K562 (cell line): ENCODE measurements around the gene TANC1. TPM values are rescaled to one million over a fixed set of nuclear protein-coding genes. Genes with fewer than 3 reads are reported as not detected.
A peak's percentile ranks its signal among the peaks of the same experiment; 100 is the strongest.

Source experiments
- ATAC-seq: fragments of 200-7000 bp; cut with Tn5 transposase; 3 replicates; pipeline ENCODE4 v1.9.1; 2020; ENCODE audit warnings: moderate library complexity
- BruUV-seq: library from RNA; stranded (reverse); fragments of 400-500 nt; replicated peaks from 2 replicates; lab custom pipeline; 2021; lab: Mats Ljungman, UMichigan
- CTCF ChIA-PET: fragments of 300-600 bp; formaldehyde crosslinking; extraction: SDS; loops from one replicate; lab custom pipeline; 2021; ENCODE audit warnings: low intra/inter-chr PET ratio; lab: Yijun Ruan, JAX
- POLR2A ChIA-PET: fragments of 300-600, 350-650 bp; sonication (Branson Sonifier 250); formaldehyde crosslinking; extraction: SDS; loops from one replicate; lab custom pipeline; 2021; ENCODE audit warnings: antibody characterized with exemption, inconsistent platforms; lab: Yijun Ruan, JAX
- DNase-seq, 4 experiments: peaks; one replicate each; pipeline versions ENCODE4 v3.0.0 to v3.0.0-alpha.2; 2011 to 2018; ENCODE audit warnings: low spot score in 3 of 4, mixed read lengths in 3 of 4; ENCODE audit errors: extremely low read depth in 1 of 4
- FAIRE-seq: peaks from 2 replicates; lab custom pipeline; 2011; peaks lifted over from hg19 to GRCh38; lab: Jason Lieb, UNC
- H2AFZ ChIP-seq: 2 replicates; pipeline ENCODE4 v1.6.0; 2011; ENCODE audit warnings: low read depth, low read length, control low read depth, inconsistent platforms
- H3K27ac ChIP-seq: fragments of 200-600 bp; 3 replicates; pipeline ENCODE4 v1.8.0; 2011; ENCODE audit warnings: low read depth, mild to moderate bottlenecking, control low read depth, inconsistent platforms, low read length, moderate library complexity, mixed read lengths; ENCODE audit errors: extremely low read depth
- H3K27me3 ChIP-seq, 2 experiments: fragments of 300-600 bp in 1 of 2; 2 replicates in 1 of 2; 3 replicates in 1 of 2; pipeline versions ENCODE4 v1.6.0 to v1.8.0; 2011; ENCODE audit warnings: inconsistent platforms in 2 of 2, low read length in 2 of 2, mild to moderate bottlenecking in 1 of 2, mixed read lengths in 1 of 2, moderate library complexity in 1 of 2; ENCODE audit not compliant: control insufficient read depth in 2 of 2, insufficient read depth in 2 of 2
- H3K36me3 ChIP-seq: fragments of 300-600 bp; 3 replicates; pipeline ENCODE4 v1.8.0; 2011; ENCODE audit warnings: mild to moderate bottlenecking, low read length, inconsistent platforms; ENCODE audit not compliant: control insufficient read depth, insufficient read depth
- H3K4me1 ChIP-seq, 2 experiments: fragments of 200-600 bp in 1 of 2; replicated peaks in 1 of 2; 2 replicates in 1 of 2; 3 replicates in 1 of 2; pipeline versions ENCODE4 v1.5.1 to v1.8.0; 2011; ENCODE audit warnings: inconsistent platforms in 2 of 2, low read length in 2 of 2, mild to moderate bottlenecking in 1 of 2, mixed read lengths in 1 of 2, moderate library complexity in 1 of 2; ENCODE audit not compliant: control insufficient read depth in 2 of 2, insufficient read depth in 2 of 2
- H3K4me2 ChIP-seq: 2 replicates; pipeline ENCODE4 v1.6.1; 2011; ENCODE audit warnings: low read length, control low read depth, inconsistent platforms, mixed read lengths; ENCODE audit not compliant: insufficient read depth
- H3K4me3 ChIP-seq: fragments of 200-600 bp; sonication (generic), shearing (Covaris generic); 2 replicates; pipeline ENCODE4 v1.5.1; 2016; ENCODE audit warnings: control low read depth, inconsistent platforms
- H3K79me2 ChIP-seq: fragments of 200-600 bp; 3 replicates; pipeline ENCODE4 v1.8.0; 2011; ENCODE audit warnings: low read length, inconsistent platforms; ENCODE audit not compliant: control insufficient read depth, insufficient read depth
- H3K9ac ChIP-seq, 2 experiments: 2 replicates each; pipeline versions ENCODE4 v1.6.0 to v1.6.1; 2011; ENCODE audit warnings: low read depth in 2 of 2, low read length in 2 of 2, control low read depth in 1 of 2, inconsistent platforms in 1 of 2, mild to moderate bottlenecking in 1 of 2, mixed read lengths in 1 of 2; ENCODE audit not compliant: insufficient read depth in 1 of 2
- H3K9me1 ChIP-seq: one replicate; pipeline ENCODE4 v1.6.0; 2011; ENCODE audit warnings: inconsistent platforms, mild to moderate bottlenecking, low read length, moderate library complexity; ENCODE audit not compliant: control insufficient read depth, insufficient read depth
- H3K9me3 ChIP-seq: replicated peaks from 2 replicates; pipeline ENCODE4 v1.5.1; 2011; ENCODE audit warnings: low read depth, low read length, inconsistent platforms; ENCODE audit not compliant: control insufficient read depth, insufficient read depth
- H4K20me1 ChIP-seq: replicated peaks from 2 replicates; pipeline ENCODE4 v1.6.1; 2011; ENCODE audit warnings: low read length, inconsistent platforms, mixed read lengths; ENCODE audit not compliant: control insufficient read depth, insufficient read depth
- ARID1B ChIP-seq: fragments of 450-650 bp; IDR thresholded peaks from 2 replicates; pipeline ENCODE4 v1.6.1; 2016; ENCODE audit warnings: antibody characterized with exemption, mild to moderate bottlenecking, inconsistent platforms
- BCL6 ChIP-seq: fragments of 250-450 bp; sonication (Bioruptor Pico); IDR thresholded peaks from 2 replicates; pipeline ENCODE4 v1.4.0; 2020
- BHLHE40 ChIP-seq: IDR thresholded peaks from 2 replicates; pipeline ENCODE4 v1.6.1; 2011; ENCODE audit warnings: low read length, improper control_type of control experiment
- CHCHD3 ChIP-seq: fragments of 250-450 bp; sonication (Bioruptor Pico); IDR thresholded peaks from 2 replicates; pipeline ENCODE4 v2.1.2; 2022; ENCODE audit warnings: mild to moderate bottlenecking
- DPF2 ChIP-seq: fragments of 450-650 bp; IDR thresholded peaks from 2 replicates; pipeline ENCODE4 v1.6.1; 2016
- EGR1 ChIP-seq: fragments of 450-650 bp; conservative IDR thresholded peaks from 2 replicates; pipeline ENCODE4 v1.6.1; 2017; ENCODE audit warnings: mild to moderate bottlenecking
- EP300 ChIP-seq: IDR thresholded peaks from 2 replicates; pipeline ENCODE4 v1.6.1; 2012; ENCODE audit warnings: low read length, improper control_type of control experiment
- FOXK1 ChIP-seq: sonication (generic); formaldehyde crosslinking; IDR thresholded peaks from 2 replicates; pipeline ENCODE4 v1.8.0; 2022; ENCODE audit warnings: missing genetic modification reagents, mild to moderate bottlenecking, borderline replicate concordance
- JUND ChIP-seq, 2 experiments: IDR thresholded peaks; 2 replicates in 1 of 2; 3 replicates in 1 of 2; pipeline ENCODE4 v1.6.1; 2011; ENCODE audit warnings: borderline replicate concordance in 2 of 2, low read depth in 2 of 2, low read length in 2 of 2, improper control_type of control experiment in 1 of 2, missing biosample characterization in 1 of 2, missing genetic modification characterization in 1 of 2, missing genetic modification reagents in 1 of 2
- KDM1A ChIP-seq, 2 experiments: fragments of 450-650 bp; IDR thresholded peaks; 2 replicates each; pipeline ENCODE4 v1.6.1; 2016; ENCODE audit warnings: mild to moderate bottlenecking in 2 of 2
- L3MBTL2 ChIP-seq: fragments of 450-650 bp; IDR thresholded peaks from 2 replicates; pipeline ENCODE4 v1.6.1; 2016; ENCODE audit warnings: mild to moderate bottlenecking, moderate library complexity
- NFE2 ChIP-seq: IDR thresholded peaks from 2 replicates; pipeline ENCODE4 v1.6.1; 2014; ENCODE audit warnings: antibody characterized with exemption, low read depth
- NFE2L1 ChIP-seq: fragments of 450-650 bp; IDR thresholded peaks from 2 replicates; pipeline ENCODE4 v1.6.1; 2016; ENCODE audit warnings: missing genetic modification characterization, low read depth, mild to moderate bottlenecking, missing compliant biosample characterization, moderate library complexity, borderline replicate concordance
- POLR2A ChIP-seq: fragments of 450-650 bp; conservative IDR thresholded peaks from 2 replicates; pipeline ENCODE4 v1.6.1; 2016
- PTTG1 ChIP-seq: fragments of 450-650 bp; IDR thresholded peaks from 2 replicates; pipeline ENCODE4 v1.6.1; 2016; ENCODE audit warnings: low read depth, mild to moderate bottlenecking, missing genetic modification characterization, missing compliant biosample characterization
- ZNF316 ChIP-seq: fragments of 450-650 bp; IDR thresholded peaks from 2 replicates; pipeline ENCODE4 v1.6.1; 2016
- WGBS: fragments of 100-300 bp; shearing (Covaris generic); methylation state at CpG from one replicate; pipeline ENCODE4 v1.1.6; 2016; ENCODE audit warnings: low coverage, mixed read lengths; ENCODE audit not compliant: insufficient coverage; ENCODE audit errors: missing lambda C conversion rate; 5-methylcytosine and 5-hydroxymethylcytosine counted together
- in situ Hi-C: fragments of 300-500 bp; cut with MboI; formaldehyde crosslinking; loops from 4 replicates; pipeline ENCODE4 v1.15.0; 2018; ENCODE audit warnings: inconsistent platforms, mixed read lengths
- intact Hi-C: fragments of 100-400 bp; cut with micrococcal nuclease; formaldehyde crosslinking; loops from 2 replicates; pipeline ENCODE4 v1.14.2; 2022
- polyA plus RNA-seq, 8 experiments: library from polyadenylated mRNA; depleted of rRNA in 4 of 8; stranded (reverse) in 5 of 8; unstranded in 3 of 8; fragments of >200 nt; fragmentation: Nextera tagmentation in 2 of 8; fragmentation: Illumina TruSeq in 1 of 8; extraction: Ambion mirVana in 2 of 8; extraction: Trizol in 1 of 8; gene quantifications; 2 replicates each; pipeline versions ENCODE4 v1.2.1 to v1.2.3, GENCODE V29; 2011 to 2014; ENCODE audit warnings: inconsistent platforms in 1 of 8, missing spikeins in 1 of 8
- total RNA-seq, 7 experiments: library from RNA; depleted of rRNA in 6 of 7; stranded (reverse); fragments of >200 nt in 6 of 7; fragmentation: Illumina TruSeq in 2 of 7; extraction: Trizol in 2 of 7; gene quantifications; 2 replicates each; pipeline versions ENCODE4 v1.2.1 to v1.2.3, GENCODE V29; 2011 to 2021; ENCODE audit warnings: low replicate concordance in 1 of 7

TANC1 gene
- total and polyA plus RNA-seq, 9 of the 15 experiments (the other 6 are each of a cell fraction or from before 2014, with no cell fraction given) = under 0.01 to 0.20 (median 0.07) TPM; not detected in 1

DNA sequence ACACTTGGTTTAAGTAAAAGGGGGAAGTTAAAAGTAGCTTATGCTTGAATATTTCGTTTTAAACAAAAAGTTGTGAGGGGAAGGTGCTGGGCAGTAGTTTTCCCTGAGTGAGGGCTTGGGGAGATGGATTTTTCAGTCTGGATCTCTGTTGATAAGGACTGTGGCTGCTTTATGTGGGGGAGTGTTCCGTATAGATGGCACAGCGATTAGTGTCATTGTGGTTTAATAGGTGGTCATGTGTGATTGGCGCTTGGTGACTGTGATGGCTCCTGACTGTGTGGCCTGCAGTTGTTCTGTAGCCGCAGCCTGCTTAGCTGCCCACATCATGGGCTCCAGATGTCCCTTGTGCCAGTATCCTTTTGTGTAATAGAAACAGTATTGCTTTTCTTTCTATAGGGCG is 161.9 kb downstream of the TANC1 start (continued):
- TF ChIP-seq CHCHD3 (CRISPR knock-in tag) = no peak
- TF ChIP-seq, all 486 proteins: peak for 101

DNA sequence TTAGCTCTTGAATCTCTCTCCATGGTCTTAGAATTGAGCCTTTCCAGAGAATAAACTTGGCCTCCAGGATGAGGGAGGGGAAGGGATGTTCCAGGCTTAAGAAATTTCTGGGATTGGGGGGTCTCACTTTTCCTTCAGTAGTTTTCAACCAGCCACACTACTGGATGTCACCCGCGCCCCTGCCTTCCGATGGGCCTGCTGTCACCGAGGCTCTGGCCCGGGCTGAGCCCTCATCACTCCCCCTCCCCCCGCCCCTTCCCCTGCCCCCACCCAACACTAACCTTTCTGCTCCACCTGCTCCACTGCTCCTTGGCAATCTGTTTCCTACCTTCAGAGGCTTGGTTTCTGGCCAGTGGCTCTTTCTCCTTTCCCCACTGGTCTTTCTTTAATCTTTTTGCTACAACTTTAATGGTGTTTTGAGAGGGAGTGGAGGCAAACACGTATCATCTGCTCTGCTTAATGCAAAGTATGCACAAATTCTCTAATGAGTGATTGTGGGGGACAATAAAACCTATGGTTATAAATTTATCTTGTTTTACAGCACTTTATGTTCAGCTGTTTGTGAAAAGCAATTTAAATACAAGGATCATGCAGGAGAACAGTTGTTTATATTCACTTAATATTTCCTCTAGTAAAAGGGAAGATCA is 162.9 kb downstream of the TANC1 start:
- FAIRE-seq = no peak

DNA sequence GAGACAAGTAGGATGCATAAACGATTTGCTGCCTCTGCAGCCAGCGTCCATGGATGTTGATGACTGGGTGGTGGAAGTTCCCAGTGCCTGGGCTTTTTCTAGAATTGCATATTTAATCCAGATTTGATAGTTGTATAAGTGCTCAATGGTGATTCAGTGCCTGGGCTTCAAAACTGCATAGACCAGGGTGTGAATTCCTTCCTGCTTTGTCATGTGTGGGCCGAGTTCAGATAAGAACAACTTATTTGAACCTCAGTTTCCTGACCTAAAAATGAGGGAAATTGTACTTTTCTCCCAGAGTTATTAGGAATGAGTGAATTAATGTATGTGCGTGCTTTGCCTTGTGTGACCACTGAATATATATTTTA is 163.5 kb downstream of the TANC1 start:
- no peak for ATAC-seq
- Histone ChIP-seq H3K9ac (no peak overlapping the region), H3K79me2 (no peaks in the 10 kb centered on the region), H3K36me3 (no peaks in the 10 kb centered on the region), H3K4me2 (no peak overlapping the region), H4K20me1 (no peaks in the 10 kb centered on the region), H3K4me3 (no peak overlapping the region), H3K9me3 (no peaks in the 10 kb centered on the region), H2AFZ (no peak overlapping the region), H3K27ac (no peak overlapping the region), H3K9me1 (no peaks in the 10 kb centered on the region), H3K27me3 (no peaks in the 10 kb centered on the region), H3K4me1 (peaks cover 18 to 41% of the 10 kb centered on the region in 2 experiments)
- intact Hi-C loops = no loop called here
- FAIRE-seq = no peak
- ChIA-PET CTCF (no interaction called here), POLR2A (no interaction called here)
- in situ Hi-C loops = no loop called here
- no TSS peak for BruUV-seq
- WGBS = 39% methylated on average over 4 of the region's 4 CpGs
- no peak for DNase-seq
- TF ChIP-seq L3MBTL2 = peak; percentile 88
- peak in 1 of 2 experiments; percentile 34; a peak in 1 of 4 replicates for TF ChIP-seq KDM1A (IDR thresholded peaks at IDR 0.05)
- TF ChIP-seq JUND (IDR thresholded peaks at IDR 0.05; ENCODE audit: borderline replicate concordance, low read depth, low read length) = peak; percentile 57; the same call in 1 of the 2 replicates
- TF ChIP-seq JUND (tag; IDR thresholded peaks at IDR 0.05; ENCODE audit: borderline replicate concordance, low read depth, low read length) = peak; percentile 28; the same call in 1 of the 3 replicates
- no peak for TF ChIP-seq POLR2A
- peak; percentile 61 for TF ChIP-seq EGR1
- TF ChIP-seq NFE2L1 = no peak
- TF ChIP-seq NFE2 = peak; percentile 38; the same call in 1 of the 2 replicates
- 0 out of 2 replicates have a peak, but pooled peaks have one; percentile 28 for TF ChIP-seq ARID1B
- TF ChIP-seq DPF2 = peak; percentile 30; the same call in 1 of the 2 replicates
- no peak for TF ChIP-seq BCL6 (CRISPR knock-in tag)
- TF ChIP-seq EP300 = 0 out of 2 replicates have a peak, but pooled peaks have one; percentile 25
- TF ChIP-seq FOXK1 (CRISPR knock-in tag) = no peak
- peak; percentile 5; the same call in 1 of the 2 replicates for TF ChIP-seq BHLHE40

More for the DNA sequence above, 162.9 kb downstream of the TANC1 start:
- no TSS peak for BruUV-seq
- no peak overlapping the region for H3K4me3 ChIP-seq
- no peak overlapping the region for H2AFZ ChIP-seq
- in situ Hi-C loops = no loop called here
- no peak for DNase-seq
- POLR2A ChIA-PET = interaction anchor here (0.6 to 1.6 kb wide), 5 partner anchors 8 to 584 kb away, joined by 3 to 4 read pairs (median 3); no protein-coding TSS in a partner anchor
- WGBS = 93% methylated on average over 3 of the region's 7 CpGs
- no peak overlapping the region for H3K27ac ChIP-seq
- no peaks in the 10 kb centered on the region for H4K20me1 ChIP-seq
- no peak for TF ChIP-seq PTTG1
- TF ChIP-seq ZNF316 = peak; percentile 14; the same call in 1 of the 2 replicates
- peaks cover 18 to 40% of the 10 kb centered on the region in 2 experiments for H3K4me1 ChIP-seq
- ATAC-seq = no peak
- no peaks in the 10 kb centered on the region for H3K9me3 ChIP-seq
- H3K36me3 ChIP-seq = no peaks in the 10 kb centered on the region
- no peaks in the 10 kb centered on the region for H3K9me1 ChIP-seq
- no peak overlapping the region for H3K9ac ChIP-seq
- CTCF ChIA-PET = no interaction called here
- H3K79me2 ChIP-seq = no peaks in the 10 kb centered on the region
- no peak overlapping the region for H3K4me2 ChIP-seq
- intact Hi-C loops = no loop called here
- no peaks in the 10 kb centered on the region for H3K27me3 ChIP-seq
